Neuron (in vitro differentiated cells): ENCODE results near the gene SLC30A7.
"Not testable (repeated sequence)": the region's sequence is repeated elsewhere in the genome, so short reads cannot be mapped to it uniquely, and the experiment has no call there.

Source experiments
- H2AFZ ChIP-seq: one replicate; pipeline ENCODE4 v1.6.1; 2013; ENCODE audit warnings: low read depth, mild to moderate bottlenecking, inconsistent platforms, low read length, moderate library complexity
- H3K27me3 ChIP-seq: one replicate; pipeline ENCODE4 v1.6.1; 2013; ENCODE audit warnings: low read length; ENCODE audit not compliant: insufficient read depth
- H3K36me3 ChIP-seq: one replicate; pipeline ENCODE4 v1.6.1; 2013; ENCODE audit warnings: low read length; ENCODE audit not compliant: insufficient read depth
- H3K4me1 ChIP-seq: one replicate; pipeline ENCODE4 v1.6.1; 2013; ENCODE audit warnings: low read length; ENCODE audit not compliant: insufficient read depth
- H3K4me3 ChIP-seq: 2 replicates; pipeline ENCODE4 v1.5.1; 2013; ENCODE audit warnings: mild to moderate bottlenecking, low read length, moderate library complexity
- H3K9me3 ChIP-seq: one replicate; pipeline ENCODE4 v1.6.1; 2013; ENCODE audit warnings: low read length

The SLC30A7 gene

DNA sequence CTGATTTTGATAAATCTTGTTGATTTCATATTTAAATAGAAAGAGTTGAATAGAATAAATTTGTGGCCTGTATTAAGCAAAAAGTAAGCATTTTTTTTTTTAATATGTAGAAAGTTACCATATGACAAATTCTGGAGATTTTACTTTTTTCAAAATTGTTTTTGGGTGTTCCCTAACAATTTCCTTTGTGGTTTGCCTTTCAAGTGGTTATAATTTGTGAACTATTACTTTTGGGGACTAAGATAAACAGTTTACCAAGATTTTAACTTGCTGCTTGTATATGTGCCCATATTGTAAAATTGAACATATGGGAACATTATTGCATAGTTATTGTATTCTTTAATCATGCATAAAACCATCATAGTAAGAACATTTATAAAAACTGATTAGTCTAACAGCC lies 34.6 kb downstream of the SLC30A7 start:
- H3K9me3 ChIP-seq, result peaks cover 3% of the 10 kb centered on the region
- no peaks in the 10 kb centered on the region for H3K27me3 ChIP-seq
- H3K36me3 ChIP-seq, result peaks cover 22% of the 10 kb centered on the region
- no peak overlapping the region for H2AFZ ChIP-seq
- H3K4me1 ChIP-seq, result no peaks in the 10 kb centered on the region
- no peak overlapping the region for H3K4me3 ChIP-seq

DNA sequence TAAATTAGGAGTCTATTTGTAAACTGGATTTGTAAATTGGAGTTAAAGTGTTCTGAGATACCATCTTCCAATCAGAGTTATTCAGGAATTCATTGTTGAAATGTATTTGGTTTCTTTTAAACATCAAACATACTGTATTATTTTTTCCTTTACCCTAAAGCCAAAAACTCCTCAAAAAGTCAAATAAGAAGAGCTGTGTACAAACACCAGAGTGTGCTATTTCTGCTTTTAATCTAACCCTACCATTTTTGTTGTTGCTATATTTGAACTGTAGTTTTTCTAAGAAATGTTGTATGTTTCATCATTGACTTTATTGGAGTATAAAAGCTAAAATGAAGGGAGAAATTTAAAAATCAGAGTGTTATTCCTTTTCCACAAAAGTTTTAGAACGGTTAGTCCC lies 35.8 kb downstream of the SLC30A7 start:
- Histone ChIP-seq H3K4me1 (no peaks in the 10 kb centered on the region), H3K9me3 (no peaks in the 10 kb centered on the region), H3K4me3 (no peak overlapping the region), H2AFZ (no peak overlapping the region), H3K27me3 (no peaks in the 10 kb centered on the region), H3K36me3 (peaks cover 13% of the 10 kb centered on the region)

DNA sequence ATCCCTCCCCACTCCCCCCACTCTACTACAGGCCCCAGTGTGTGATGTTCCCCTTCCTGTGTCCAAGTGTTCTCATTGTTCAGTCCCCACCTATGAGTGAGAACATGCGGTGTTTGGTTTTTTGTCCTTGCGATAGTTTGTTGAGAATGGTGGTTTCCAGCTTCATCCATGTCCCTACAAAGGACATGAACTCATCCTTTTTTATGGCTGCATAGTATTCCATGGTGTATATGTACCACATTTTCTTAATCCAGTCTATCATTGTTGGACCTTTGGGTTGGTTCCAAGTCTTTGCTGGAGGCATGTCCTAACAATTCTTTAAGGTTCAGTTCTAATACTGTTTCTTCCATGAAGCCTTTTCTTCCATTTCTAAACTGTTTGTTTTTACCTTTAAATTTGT lies 37.7 kb downstream of the SLC30A7 start:
- H2AFZ ChIP-seq, H3K27me3 ChIP-seq, H3K4me3 ChIP-seq, H3K9me3 ChIP-seq, H3K4me1 ChIP-seq: not testable (repeated sequence)
- peaks cover 23% of the 10 kb centered on the region for H3K36me3 ChIP-seq

DNA sequence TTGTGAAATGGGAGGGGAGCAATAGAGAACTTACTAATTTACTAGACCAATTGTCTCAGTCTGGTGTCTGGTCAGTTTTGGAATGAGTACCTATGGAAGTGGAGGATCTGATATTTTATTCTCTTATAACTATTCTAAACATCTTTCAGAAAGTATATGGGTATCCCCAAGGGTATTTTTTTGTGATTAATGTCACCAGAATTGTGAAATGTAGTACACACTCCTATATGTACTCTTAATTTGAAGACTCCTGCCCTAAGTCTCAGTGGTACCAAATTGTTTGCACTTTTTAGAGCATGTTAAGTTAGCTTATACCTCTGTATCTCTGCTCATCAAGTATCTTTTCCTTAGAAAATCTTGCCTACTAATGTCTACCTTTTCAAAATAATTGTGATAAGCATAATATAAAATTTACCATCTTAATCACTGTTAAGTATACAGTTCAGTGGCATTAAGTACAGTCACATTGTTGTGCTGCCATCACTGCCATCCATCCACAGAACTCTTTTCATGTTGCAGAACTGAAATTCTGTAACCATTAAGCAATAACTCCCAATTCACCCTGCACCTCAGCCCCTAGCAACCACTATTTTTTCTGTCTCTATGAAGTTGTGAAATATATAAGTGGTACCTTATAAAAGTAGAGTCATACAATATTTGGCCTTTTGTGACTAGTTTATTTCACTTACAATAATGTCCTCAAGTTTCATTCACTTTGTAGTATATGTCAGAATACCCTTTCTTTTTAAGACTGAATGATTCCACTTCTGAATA lies 40.5 kb downstream of the SLC30A7 start:
- peaks cover 23% of the 10 kb centered on the region for H3K36me3 ChIP-seq

DNA sequence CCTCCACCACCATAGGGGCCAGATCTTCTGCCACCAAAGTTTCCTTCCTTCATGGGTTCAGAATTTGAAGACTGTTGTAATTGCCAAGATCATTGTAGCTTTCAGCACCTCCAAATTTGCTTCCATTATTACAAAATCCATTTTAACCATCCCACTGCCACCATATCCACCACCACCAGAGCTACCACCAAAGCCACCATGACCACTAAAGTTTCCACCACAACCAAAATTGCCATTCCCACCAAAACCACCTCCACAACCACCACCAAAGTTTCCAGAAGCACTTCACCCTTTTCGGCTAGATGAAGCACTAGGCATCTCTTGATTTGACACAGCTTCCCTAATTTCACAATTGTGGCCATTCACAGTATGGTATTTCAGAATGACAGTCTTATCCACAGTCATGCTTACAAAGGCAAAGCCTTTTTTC lies 45.2 kb downstream of the SLC30A7 start:
- Histone ChIP-seq H3K4me3 (no peak overlapping the region), H3K27me3 (no peaks in the 10 kb centered on the region), H3K9me3 (peaks cover 8% of the 10 kb centered on the region), H2AFZ (no peak overlapping the region), H3K4me1 (no peaks in the 10 kb centered on the region), H3K36me3 (peaks cover 29% of the 10 kb centered on the region)

More for the DNA sequence above, 40.5 kb downstream of the SLC30A7 start:
- Histone ChIP-seq H3K4me3 (no peak overlapping the region), H3K27me3 (no peaks in the 10 kb centered on the region), H2AFZ (no peak overlapping the region), H3K9me3 (peaks cover 6% of the 10 kb centered on the region), H3K4me1 (no peaks in the 10 kb centered on the region)

DNA sequence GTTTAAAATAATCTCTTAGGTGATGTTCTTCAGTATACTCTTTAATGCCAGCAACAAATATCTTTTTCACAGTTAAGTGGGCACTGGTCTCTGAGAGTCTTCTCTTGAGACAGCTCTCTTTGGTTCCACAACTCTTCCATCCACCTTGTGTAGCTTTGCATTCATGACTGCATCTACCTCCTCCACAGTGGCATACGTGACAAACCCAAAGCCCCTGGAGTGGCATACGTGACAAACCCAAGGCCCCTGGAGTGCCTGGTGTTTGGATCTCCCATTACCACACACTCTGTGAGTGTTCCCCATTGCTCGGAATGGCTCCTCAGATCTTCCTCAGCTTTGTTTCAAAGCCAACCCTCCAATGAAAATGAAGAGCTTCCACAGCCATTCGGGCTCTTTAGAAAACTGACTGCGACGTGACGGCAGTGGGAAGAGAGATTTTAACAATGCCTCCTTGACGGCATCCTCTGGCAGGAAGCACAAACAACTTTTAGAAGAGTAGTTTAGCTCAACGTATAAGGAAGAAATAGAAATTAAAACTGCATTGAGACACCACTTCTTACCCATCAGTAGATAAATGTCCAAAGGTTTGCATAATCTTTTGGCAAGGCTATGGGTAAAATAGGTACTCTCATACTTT lies 45.8 kb downstream of the SLC30A7 start:
- Histone ChIP-seq H3K36me3 (peaks cover 29% of the 10 kb centered on the region), H3K27me3 (no peaks in the 10 kb centered on the region), H3K9me3 (peaks cover 8% of the 10 kb centered on the region), H3K4me3 (no peak overlapping the region), H3K4me1 (no peaks in the 10 kb centered on the region), H2AFZ (no peak overlapping the region)

DNA sequence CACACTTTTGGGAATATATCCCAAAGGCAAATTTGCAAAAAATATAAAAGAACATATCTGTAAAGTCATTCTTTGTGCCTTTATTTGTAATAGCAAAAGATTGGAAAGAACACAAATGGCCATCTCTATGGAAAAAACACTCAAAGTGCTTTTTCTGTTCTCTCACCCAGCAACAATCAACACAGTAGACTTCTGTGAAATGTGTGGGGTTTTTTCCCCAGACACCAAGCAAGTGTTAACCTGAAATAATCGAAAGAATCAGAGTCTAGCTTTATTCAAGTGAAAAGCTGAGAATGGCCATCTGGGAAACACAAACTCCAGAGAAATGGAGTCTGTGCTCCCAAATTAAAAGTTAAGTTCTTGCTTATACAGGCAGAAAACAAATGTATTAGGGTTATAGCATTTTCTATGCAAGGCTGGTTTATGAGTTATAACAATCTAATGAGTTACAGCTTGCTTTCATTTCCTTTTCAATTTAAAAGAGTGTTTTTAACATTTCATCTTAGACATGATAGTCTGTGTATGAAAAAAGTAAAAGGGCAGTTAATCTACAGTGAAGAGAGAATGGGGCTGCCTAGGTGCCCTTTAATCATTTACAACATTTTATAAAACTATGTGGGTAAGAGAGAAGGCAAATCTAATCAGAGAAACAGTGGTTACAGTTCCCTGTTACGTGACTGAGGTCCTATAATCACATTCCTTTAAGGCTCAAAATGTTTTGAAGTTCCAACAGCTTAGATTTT lies 46.6 kb downstream of the SLC30A7 start:
- Histone ChIP-seq H3K4me3 (no peak overlapping the region), H3K4me1 (no peaks in the 10 kb centered on the region), H3K27me3 (no peaks in the 10 kb centered on the region), H2AFZ (no peak overlapping the region), H3K9me3 (peaks cover 5% of the 10 kb centered on the region), H3K36me3 (peaks cover 25% of the 10 kb centered on the region)

DNA sequence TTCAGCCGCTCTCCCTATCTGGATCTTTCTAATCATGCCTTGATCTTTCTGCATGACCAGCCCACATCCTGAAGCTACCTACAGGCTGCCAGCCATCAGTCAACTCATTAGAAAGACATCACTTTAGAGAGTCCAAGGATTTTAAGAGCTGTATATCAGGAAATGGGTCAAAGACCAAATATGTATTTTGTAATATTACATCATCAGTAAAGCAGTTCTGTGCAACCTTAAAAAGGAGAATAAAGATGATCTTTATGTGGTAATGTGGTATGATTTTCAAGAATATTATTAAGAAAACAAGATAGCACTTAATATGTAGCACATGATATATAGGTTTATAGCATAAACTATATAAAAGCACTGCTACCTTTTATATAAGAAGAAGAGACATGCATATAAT lies 47.6 kb downstream of the SLC30A7 start:
- H3K36me3 ChIP-seq, result peaks cover 18% of the 10 kb centered on the region

DNA sequence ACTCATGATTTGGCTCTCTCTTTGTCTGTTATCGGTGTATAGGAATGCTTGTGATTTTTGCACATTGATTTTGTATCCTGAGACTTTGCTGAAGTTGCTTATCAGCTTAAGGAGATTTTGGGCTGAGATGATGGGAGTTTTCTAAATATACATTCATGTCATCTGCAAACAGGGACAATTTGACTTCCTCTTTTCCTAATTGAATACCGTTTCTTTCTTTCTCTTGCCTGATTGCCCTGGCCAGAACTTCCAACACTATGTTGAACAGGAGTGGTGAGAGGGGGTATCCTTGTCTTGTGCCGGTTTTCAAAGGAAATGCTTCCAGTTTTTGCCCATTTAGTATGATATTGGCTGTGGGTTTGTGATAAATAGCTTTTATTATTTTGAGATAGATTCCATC lies 50.2 kb downstream of the SLC30A7 start:
- H3K27me3 ChIP-seq, H3K9me3 ChIP-seq, H3K4me3 ChIP-seq, H2AFZ ChIP-seq, H3K4me1 ChIP-seq: not testable (repeated sequence)
- peaks cover 14% of the 10 kb centered on the region for H3K36me3 ChIP-seq

More for the DNA sequence above, 47.6 kb downstream of the SLC30A7 start:
- H3K4me1 ChIP-seq, result no peaks in the 10 kb centered on the region
- no peak overlapping the region for H2AFZ ChIP-seq
- no peaks in the 10 kb centered on the region for H3K27me3 ChIP-seq
- H3K4me3 ChIP-seq, result no peak overlapping the region
- peaks cover 2% of the 10 kb centered on the region for H3K9me3 ChIP-seq

DNA sequence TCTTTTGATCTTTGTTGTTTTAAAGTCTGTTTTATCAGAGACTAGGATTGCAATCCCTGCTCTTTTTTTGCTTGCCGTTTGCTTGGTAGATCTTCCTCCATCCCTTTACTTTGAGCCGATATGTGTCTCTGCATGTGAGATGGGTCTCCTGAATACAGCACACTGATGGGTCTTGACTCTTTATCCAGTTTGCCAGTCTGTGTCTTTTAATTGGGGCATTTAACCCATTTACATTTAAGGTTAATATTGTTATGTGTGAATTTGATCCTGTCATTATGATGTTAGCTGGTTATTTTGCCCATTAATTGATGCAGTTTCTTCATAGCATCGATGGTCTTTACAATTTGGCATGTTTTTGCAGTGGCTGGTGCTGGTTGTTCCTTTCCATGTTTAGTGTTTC lies 51.9 kb downstream of the SLC30A7 start:
- H3K27me3 ChIP-seq, H3K4me3 ChIP-seq, H3K4me1 ChIP-seq, H2AFZ ChIP-seq, H3K9me3 ChIP-seq: not testable (repeated sequence)
- H3K36me3 ChIP-seq, result peaks cover 13% of the 10 kb centered on the region

DNA sequence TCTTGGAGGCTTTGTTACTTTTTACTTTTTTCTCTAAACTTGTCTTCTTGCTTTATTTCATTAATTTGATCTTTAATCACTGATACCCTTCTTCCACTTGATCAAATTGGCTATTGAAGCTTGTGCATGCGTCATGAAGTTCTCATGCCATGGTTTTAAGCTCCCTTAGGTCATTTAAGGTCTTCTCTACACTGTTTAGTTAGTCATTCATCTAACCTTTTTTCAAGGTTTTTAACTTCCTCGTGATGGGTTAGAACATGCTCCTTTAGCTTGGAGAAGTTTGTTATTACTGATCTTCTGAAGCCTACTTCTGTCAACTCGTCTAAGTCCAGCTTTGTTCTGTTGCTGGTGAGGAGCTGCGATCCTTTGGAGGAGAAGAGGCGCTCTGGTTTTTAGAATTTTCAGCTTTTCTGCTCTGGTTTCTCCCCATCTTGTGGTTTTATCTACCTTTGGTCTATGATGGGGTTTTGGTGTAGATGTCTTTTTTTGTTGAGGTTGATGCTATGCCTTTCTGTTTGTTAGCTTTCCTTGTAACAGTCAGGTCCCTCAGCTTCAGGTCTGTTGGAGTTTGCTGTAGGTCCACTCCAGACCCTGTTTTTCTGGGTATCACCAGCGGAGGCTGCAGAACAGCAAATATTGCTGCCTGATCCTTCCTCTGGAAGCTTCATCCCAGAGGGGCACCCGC lies 53.0 kb downstream of the SLC30A7 start:
- H3K36me3 ChIP-seq, result peaks cover 13% of the 10 kb centered on the region
- not testable (repeated sequence) for H2AFZ ChIP-seq, H3K27me3 ChIP-seq, H3K4me3 ChIP-seq, H3K9me3 ChIP-seq
- H3K4me1 ChIP-seq, result peaks cover 12% of the 10 kb centered on the region

DNA sequence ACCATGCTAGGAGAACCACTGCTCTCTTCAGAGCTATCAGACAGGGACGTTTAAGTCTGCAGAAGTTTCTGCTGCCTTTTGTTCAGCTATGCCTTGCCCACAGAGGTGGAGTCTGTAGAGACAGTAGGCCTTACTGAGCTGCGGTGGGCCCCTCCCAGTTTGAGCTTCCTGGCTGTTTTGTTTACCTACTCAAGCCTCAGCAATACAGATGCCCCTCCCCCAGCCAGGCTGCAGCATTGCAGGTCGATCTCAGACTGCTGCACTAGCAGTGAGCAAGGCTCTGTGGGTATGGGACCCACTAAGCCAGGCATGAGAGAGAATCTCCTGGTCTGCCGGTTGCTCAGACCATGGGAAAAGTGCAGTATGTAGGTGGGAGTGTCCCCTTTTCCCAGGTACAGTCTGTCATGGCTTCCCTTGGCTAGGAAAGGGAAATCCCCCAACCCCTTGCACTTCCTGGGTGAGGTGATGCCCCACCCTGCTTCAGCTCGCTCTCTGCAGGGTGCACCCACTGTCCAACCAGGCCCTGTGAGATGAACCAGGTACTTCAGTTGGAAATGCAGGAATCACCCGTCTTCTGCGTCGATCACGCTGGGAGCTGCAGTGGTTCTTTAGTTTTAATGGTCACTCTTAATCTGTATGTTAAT lies 53.7 kb downstream of the SLC30A7 start:
- H3K27me3 ChIP-seq, H3K9me3 ChIP-seq, H3K4me3 ChIP-seq, H2AFZ ChIP-seq: not testable (repeated sequence)
- Histone ChIP-seq H3K4me1 (peaks cover 17% of the 10 kb centered on the region), H3K36me3 (peaks cover 13% of the 10 kb centered on the region)
